Esophagus squamous epithelium (tissue), 5 donors: ENCODE data around the gene PDE6B. TPM values are rescaled to one million over a fixed set of nuclear protein-coding genes. Genes with fewer than 3 reads are reported as not detected.
"Not testable (repeated sequence)": the region's sequence is repeated elsewhere in the genome, so short reads cannot be mapped to it uniquely, and the experiment has no call there.

ENCODE experiments used
- DNase-seq: peaks from one replicate; lab custom pipeline; 2025; lab: John Stamatoyannopoulos, UW
- H3K27ac ChIP-seq, 4 donors: fragments of 200-600 bp; sonication (generic); one replicate each; pipeline ENCODE4 v1.5.1; 2016 to 2019; ENCODE audit warnings: mild to moderate bottlenecking in 1 of 4
- H3K27me3 ChIP-seq, 4 donors: fragments of 200-600 bp; sonication (generic); 1 replicate in 3 of 4; 2 replicates in 1 of 4; pipeline versions ENCODE4 v1.5.1 to v1.6.0; 2017 to 2021; ENCODE audit warnings: antibody characterized with exemption in 1 of 4
- H3K36me3 ChIP-seq, 3 donors: fragments of 200-600 bp; sonication (generic); one replicate each; pipeline ENCODE4 v1.5.1; 2016 to 2019
- H3K4me1 ChIP-seq, 3 donors: fragments of 200-600 bp; sonication (generic); one replicate each; pipeline ENCODE4 v1.5.1; 2017 to 2019
- H3K4me3 ChIP-seq, 4 donors: fragments of 200-600 bp; sonication (generic); 1 replicate in 3 of 4; 2 replicates in 1 of 4; pipeline ENCODE4 v1.5.1; 2016 to 2019; ENCODE audit warnings: mild to moderate bottlenecking in 2 of 4, moderate library complexity in 1 of 4
- H3K9me3 ChIP-seq, 3 donors: fragments of 200-600 bp; sonication (generic); one replicate each; pipeline ENCODE4 v1.5.1; 2016 to 2019
- CTCF ChIP-seq, 6 experiments: fragments of 450-650 bp in 4 of 6; fragments of 200-600 bp in 2 of 6; sonication (generic) in 2 of 6; IDR thresholded peaks; one replicate each; pipeline ENCODE4 v1.5.1; 2016 to 2019; ENCODE audit warnings: antibody characterized with exemption in 6 of 6, mild to moderate bottlenecking in 4 of 6, moderate library complexity in 4 of 6
- POLR2A ChIP-seq, 4 donors: fragments of 450-650 bp; IDR thresholded peaks; one replicate each; pipeline ENCODE4 v1.6.1; 2017; ENCODE audit warnings: antibody characterized with exemption in 4 of 4, mild to moderate bottlenecking in 4 of 4, moderate library complexity in 3 of 4
- WGBS, 2 donors: methylation state at CpG; one replicate each; pipeline ENCODE4 v1.1.5; 2018; 5-methylcytosine and 5-hydroxymethylcytosine counted together
- intact Hi-C: fragments of 100-400 bp; cut with DNase I; formaldehyde crosslinking; loops from one replicate; pipeline ENCODE4 v1.15.0; 2022
- total RNA-seq, 4 donors: library from RNA; depleted of rRNA; stranded (reverse); fragments of >200 nt; gene quantifications; one replicate each; pipeline ENCODE4 v1.1.0, GENCODE V29; 2016
- donor health status: DM: yes; HTN: yes; CAD: no.

PDE6B gene
- total RNA-seq, 4 donors from 2014 or later, result 0.19 to 4.4 (median 1.7) TPM

GRCh38 chr4:590313-590841 lies 35.0 kb upstream of the PDE6B start:
- no peak for DNase-seq
- 87 to 92% methylated on average over 7 to 12 of the region's 12 CpGs for WGBS, 2 donors
- Histone ChIP-seq H3K36me3 (no peaks in the 10 kb centered on the region), H3K27ac (no peak overlapping the region), H3K4me3 (no peak overlapping the region), H3K27me3 (peaks cover 0 to 28% (median 0%) of the 10 kb centered on the region in 4 donors), H3K9me3 (peaks cover 0 to 3% (median 0%) of the 10 kb centered on the region in 3 donors), H3K4me1 (no peaks in the 10 kb centered on the region)
- intact Hi-C loops, result no loop called here
- TF ChIP-seq POLR2A (IDR thresholded peaks at IDR 0.05) (no peak), CTCF (IDR thresholded peaks at IDR 0.05) (no peak)

GRCh38 chr4:592178-592577 lies 33.2 kb upstream of the PDE6B start:
- H3K9me3 ChIP-seq, H3K4me3 ChIP-seq, DNase-seq, H3K4me1 ChIP-seq, intact Hi-C loops, H3K36me3 ChIP-seq, H3K27ac ChIP-seq: not testable (repeated sequence)
- peaks cover 0 to 28% (median 0%) of the 10 kb centered on the region in 4 donors for H3K27me3 ChIP-seq
- 77 to 78% methylated on average over 7 to 9 of the region's 13 CpGs for WGBS, 2 donors

- WGBS, 2 donors, result 66% methylated on average over 4 to 5 of the region's 5 CpGs
- peaks cover 0 to 22% (median 0%) of the 10 kb centered on the region in 4 donors for H3K27me3 ChIP-seq
- TF ChIP-seq POLR2A (IDR thresholded peaks at IDR 0.05), result no peak
- TF ChIP-seq CTCF (IDR thresholded peaks at IDR 0.05), result no peak
- H3K4me1 ChIP-seq, result no peaks in the 10 kb centered on the region
- intact Hi-C loops, result no loop called here
- H3K27ac ChIP-seq, result no peak overlapping the region
- peaks cover 0 to 3% (median 0%) of the 10 kb centered on the region in 3 donors for H3K9me3 ChIP-seq
- no peak for DNase-seq
- no peaks in the 10 kb centered on the region for H3K36me3 ChIP-seq
- H3K4me3 ChIP-seq, result no peak overlapping the region
Observed at GRCh38 chr4:592825-593520, 32.4 kb upstream of the PDE6B start.

- peaks cover 0 to 42% (median 0%) of the 10 kb centered on the region in 4 donors for H3K27me3 ChIP-seq
- intact Hi-C loops, result no loop called here
- no peak for TF ChIP-seq POLR2A (IDR thresholded peaks at IDR 0.05)
- TF ChIP-seq CTCF (IDR thresholded peaks at IDR 0.05), result no peak
- no peak for DNase-seq
- no peaks in the 10 kb centered on the region for H3K4me1 ChIP-seq
- no peak overlapping the region for H3K27ac ChIP-seq
- peaks cover 0 to 3% (median 0%) of the 10 kb centered on the region in 3 donors for H3K9me3 ChIP-seq
- H3K36me3 ChIP-seq, result no peaks in the 10 kb centered on the region
- H3K4me3 ChIP-seq, result no peak overlapping the region
- WGBS, 2 donors, result 68 to 81% methylated on average over 2 to 3 of the region's 3 CpGs
Observed at GRCh38 chr4:598925-599324, 26.4 kb upstream of the PDE6B start.

- no peak for DNase-seq
- Histone ChIP-seq H3K27ac (no peak overlapping the region), H3K36me3 (no peaks in the 10 kb centered on the region), H3K4me1 (no peaks in the 10 kb centered on the region), H3K9me3 (no peaks in the 10 kb centered on the region), H3K27me3 (peaks cover 0 to 42% (median 0%) of the 10 kb centered on the region in 4 donors), H3K4me3 (no peak overlapping the region)
- TF ChIP-seq CTCF (IDR thresholded peaks at IDR 0.05) (no peak), POLR2A (IDR thresholded peaks at IDR 0.05) (no peak)
- intact Hi-C loops, result no loop called here
- WGBS, 2 donors, result 67 to 81% methylated on average over 1 to 4 of the region's 6 CpGs
Observed at GRCh38 chr4:600166-600565, 25.2 kb upstream of the PDE6B start.
